GM19193 (cell line): ENCODE results near the gene PDLIM5.

Source experiments
- POLR2A ChIP-seq: IDR thresholded peaks from 4 replicates; pipeline ENCODE4 v1.6.1; 2011; ENCODE audit not compliant: insufficient read depth, insufficient read length; ENCODE audit errors: extremely low read depth

PDLIM5 gene

GRCh38 chr4:94523033-94523580, 71.4 kb downstream of the PDLIM5 start:
- TF ChIP-seq POLR2A = no peak

DNA sequence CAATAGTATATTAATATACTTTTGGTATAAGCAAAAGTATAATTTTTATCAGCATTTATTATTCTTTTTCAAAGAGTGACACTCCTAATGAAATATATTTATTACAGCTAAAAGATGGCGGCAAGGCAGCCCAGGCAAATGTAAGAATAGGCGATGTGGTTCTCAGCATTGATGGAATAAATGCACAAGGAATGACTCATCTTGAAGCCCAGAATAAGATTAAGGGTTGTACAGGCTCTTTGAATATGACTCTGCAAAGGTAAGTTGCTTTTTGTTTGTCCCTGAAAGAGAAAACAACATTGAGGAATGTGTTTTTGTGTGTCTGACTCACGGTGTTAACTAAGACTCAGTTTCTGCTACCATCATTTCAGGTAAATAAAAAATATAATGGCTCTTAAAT, 71.9 kb downstream of the PDLIM5 start:
- no peak for TF ChIP-seq POLR2A

DNA sequence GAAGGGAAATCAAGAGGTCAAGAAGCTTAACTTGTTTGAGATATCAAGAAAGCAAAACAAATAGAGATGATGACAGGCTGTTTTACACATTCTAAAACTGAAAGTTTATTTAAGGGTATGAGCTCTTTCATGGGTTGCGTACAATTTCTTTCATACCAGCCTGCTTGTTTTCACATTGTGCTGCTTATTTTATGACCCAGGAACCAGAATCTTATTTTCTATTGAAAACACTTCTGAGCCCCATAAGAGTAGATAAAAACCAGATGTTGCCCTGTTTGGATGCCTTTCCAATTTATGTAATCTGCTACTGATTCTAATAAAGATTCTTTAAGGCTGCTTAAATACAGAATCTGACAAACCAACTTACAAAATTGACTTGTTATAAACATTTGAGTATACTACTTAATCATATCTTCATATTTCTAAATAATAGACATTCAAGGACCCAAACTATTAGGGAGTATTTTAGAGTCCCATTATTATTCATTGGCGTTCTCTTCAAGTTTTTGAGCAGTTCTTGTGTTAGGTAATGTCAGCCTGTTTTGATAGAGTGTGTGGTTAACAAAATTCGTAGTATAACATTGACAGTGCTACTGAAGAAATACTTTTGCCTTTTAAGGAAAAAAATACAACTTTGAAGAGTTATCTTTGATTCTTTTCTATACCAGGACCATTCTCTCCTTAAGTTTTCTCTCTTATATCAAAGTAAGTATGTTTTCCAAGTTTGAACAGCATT, 74.4 kb downstream of the PDLIM5 start:
- TF ChIP-seq POLR2A = no peak

DNA sequence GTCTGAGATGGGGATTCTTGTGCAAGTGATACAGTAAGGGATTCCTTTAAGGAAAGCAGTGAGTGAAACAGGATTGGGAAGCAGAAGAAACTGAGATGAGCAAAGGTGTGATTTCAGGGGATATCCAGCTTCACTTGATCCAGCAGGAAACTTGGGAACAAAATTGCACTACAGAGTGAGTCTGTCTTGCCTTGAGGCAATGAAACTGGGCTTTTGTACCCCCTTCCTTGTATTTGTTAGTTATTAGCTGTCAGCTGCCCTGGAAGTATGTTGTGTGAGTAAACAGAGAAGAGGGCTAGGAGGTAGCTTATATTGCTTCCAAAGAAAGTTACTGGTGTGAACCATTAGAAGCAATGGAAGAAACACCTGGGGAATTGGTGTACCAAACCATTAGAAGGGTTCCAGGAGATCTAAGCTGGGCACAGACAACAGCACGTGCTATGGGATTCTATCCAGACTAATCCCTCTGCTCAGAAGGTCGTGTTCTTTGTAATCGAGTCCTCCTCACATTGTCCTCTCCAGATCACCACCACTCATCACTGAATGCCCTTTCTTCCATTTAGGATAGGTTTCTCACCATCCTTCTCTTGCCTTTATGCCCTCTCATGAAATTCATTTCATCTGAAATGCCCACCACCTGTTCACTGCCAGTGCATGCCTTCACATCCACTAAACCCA, 76.0 kb downstream of the PDLIM5 start:
- no peak for TF ChIP-seq POLR2A

GRCh38 chr4:94528792-94529451, 77.2 kb downstream of the PDLIM5 start:
- no peak for TF ChIP-seq POLR2A

- TF ChIP-seq POLR2A = no peak
Measured at GRCh38 chr4:94530073-94530472, 78.3 kb downstream of the PDLIM5 start.

DNA sequence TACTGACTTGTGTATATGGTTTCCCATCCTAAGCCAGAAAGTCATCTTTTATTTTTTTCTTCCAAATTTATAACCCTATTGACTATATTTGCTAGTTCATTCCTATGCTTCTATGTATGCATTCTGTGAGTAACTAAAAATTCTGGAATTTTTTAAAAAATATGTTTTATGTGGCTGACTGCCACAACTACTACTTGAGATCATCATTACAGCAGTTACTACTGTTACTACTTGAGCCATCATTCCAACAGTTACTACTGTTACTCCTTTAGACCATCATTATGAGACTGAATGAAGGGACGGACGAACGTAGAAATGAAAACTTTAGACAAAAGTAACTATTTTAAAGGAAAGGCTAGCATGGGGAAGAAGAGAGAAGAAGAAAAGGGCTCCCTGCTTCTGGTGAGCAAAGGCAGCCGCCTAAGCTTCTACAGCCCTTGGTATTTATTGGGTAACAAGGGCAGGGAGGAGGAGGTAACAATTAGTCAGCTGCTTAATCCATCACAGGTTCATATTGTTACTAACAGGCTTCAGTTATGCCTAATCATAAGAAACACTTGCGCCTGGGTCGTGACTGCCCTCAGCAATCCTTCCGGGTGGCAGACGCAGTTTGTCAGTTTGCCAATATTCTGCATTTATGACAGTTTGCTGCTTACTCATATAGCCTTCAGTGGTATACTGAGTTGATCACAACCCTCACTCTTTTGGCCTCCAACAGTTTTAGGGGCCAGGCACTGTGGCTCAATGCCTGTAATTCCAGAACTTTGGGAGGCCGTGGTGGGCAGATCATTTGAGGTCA, 80.4 kb downstream of the PDLIM5 start:
- no peak for TF ChIP-seq POLR2A

DNA sequence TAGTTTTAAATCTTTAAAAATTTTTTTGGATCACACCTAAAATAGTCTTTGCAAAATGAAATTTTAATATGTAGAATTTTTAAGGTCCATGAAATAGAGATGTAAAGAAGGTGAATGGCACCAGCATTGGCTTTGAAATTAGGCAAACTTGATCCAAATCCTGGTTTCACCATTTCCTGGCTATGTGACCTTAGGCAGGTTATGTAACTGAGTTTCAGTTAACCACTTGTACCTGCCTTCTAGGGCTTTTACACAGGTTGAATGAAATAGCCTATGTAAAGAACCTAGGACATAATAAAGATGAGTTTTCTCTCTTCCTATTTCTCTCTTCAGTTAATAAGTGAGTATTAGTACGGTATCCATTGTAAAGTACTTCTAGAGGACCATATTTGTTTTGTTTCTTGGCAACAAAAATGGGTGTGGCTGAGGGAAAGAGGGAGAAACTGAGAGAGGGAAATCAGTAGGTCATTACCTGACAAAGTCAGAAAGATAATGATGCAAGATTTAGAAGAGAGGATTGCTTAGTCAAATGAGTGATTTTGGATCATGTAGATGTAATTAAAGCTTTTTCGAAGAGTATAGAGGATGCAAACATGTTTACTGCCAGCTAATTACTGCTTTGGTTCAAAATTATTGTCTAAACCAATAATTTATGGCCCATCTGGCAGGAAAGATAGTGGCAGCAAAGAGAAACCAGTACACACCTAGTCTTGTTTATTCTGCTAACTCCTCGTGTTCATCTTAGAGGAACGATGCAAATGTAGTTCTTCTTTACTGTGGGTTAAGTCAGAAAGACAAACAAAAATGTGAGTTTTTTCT, 81.9 kb downstream of the PDLIM5 start:
- no peak for TF ChIP-seq POLR2A

- no peak for TF ChIP-seq POLR2A
Measured at GRCh38 chr4:94534401-94535312, 82.9 kb downstream of the PDLIM5 start.

- no peak for TF ChIP-seq POLR2A
Measured at GRCh38 chr4:94536049-94536448, 84.3 kb downstream of the PDLIM5 start.

GRCh38 chr4:94536649-94537469, 85.1 kb downstream of the PDLIM5 start:
- TF ChIP-seq POLR2A = no peak

- TF ChIP-seq POLR2A = no peak
Measured at GRCh38 chr4:94537921-94538628, 86.3 kb downstream of the PDLIM5 start.

- no peak for TF ChIP-seq POLR2A
Measured at GRCh38 chr4:94540476-94540875, 88.7 kb downstream of the PDLIM5 start.
